Activated gamma-delta T cell treated with Interleukin-2 at 50 U/mL for 16 hours (primary cell): ENCODE results near the gene TTYH1.

Experiments
- DNase-seq: peaks from one replicate; pipeline ENCODE4 v3.0.0-alpha.2; 2020

The TTYH1 gene

GRCh38 chr19:54424660-54425381 is 9.6 kb downstream of the TTYH1 start:
- no peak for DNase-seq

GRCh38 chr19:54425382-54425723 is 10.1 kb downstream of the TTYH1 start:
- DNase-seq, result no peak

- no peak for DNase-seq
Observed at GRCh38 chr19:54426291-54426931, 11.1 kb downstream of the TTYH1 start.

GRCh38 chr19:54427586-54427985 is 12.3 kb downstream of the TTYH1 start:
- DNase-seq, result no peak

- no peak for DNase-seq
Observed at GRCh38 chr19:54428323-54429175, 13.3 kb downstream of the TTYH1 start.

- no peak for DNase-seq
Observed at GRCh38 chr19:54429176-54429495, 13.9 kb downstream of the TTYH1 start.

GRCh38 chr19:54429545-54430227 is 14.4 kb downstream of the TTYH1 start:
- no peak for DNase-seq

- peak; percentile 22 for DNase-seq
Observed at GRCh38 chr19:54430306-54431254, 15.3 kb downstream of the TTYH1 start.

- DNase-seq, result no peak
Observed at GRCh38 chr19:54431255-54431838, 16.1 kb downstream of the TTYH1 start.

- DNase-seq, result no peak
Observed at GRCh38 chr19:54432144-54432738, 17.0 kb downstream of the TTYH1 start.

GRCh38 chr19:54433697-54434096 is 18.4 kb downstream of the TTYH1 start:
- DNase-seq, result no peak

- no peak for DNase-seq
Observed at GRCh38 chr19:54434112-54434872, 19.0 kb downstream of the TTYH1 start.

- no peak for DNase-seq
Observed at GRCh38 chr19:54434873-54435214, 19.6 kb downstream of the TTYH1 start.

GRCh38 chr19:54435551-54436016 is 20.3 kb downstream of the TTYH1 start:
- DNase-seq, result no peak

GRCh38 chr19:54436031-54436523 is 20.8 kb downstream of the TTYH1 start:
- DNase-seq, result no peak

GRCh38 chr19:54436628-54437252 is 21.5 kb downstream of the TTYH1 start:
- no peak for DNase-seq

GRCh38 chr19:54439174-54439851 is 24.0 kb downstream of the TTYH1 start:
- no peak for DNase-seq

GRCh38 chr19:54440641-54441040 is 25.4 kb downstream of the TTYH1 start:
- DNase-seq, result no peak

GRCh38 chr19:54444737-54445136 is 29.5 kb downstream of the TTYH1 start:
- no peak for DNase-seq
